ENCODE measurements around the gene PITX1.

- no peak for TF ChIP-seq FOXM1 (IDR thresholded peaks at IDR 0.05; ENCODE audit: borderline replicate concordance, low read depth)
- no peak for TF ChIP-seq TCF12 (IDR thresholded peaks at IDR 0.05; ENCODE audit: low read depth)
- no peak for TF ChIP-seq REST (IDR thresholded peaks at IDR 0.05; ENCODE audit: low read depth)
- TF ChIP-seq EP300 (IDR thresholded peaks at IDR 0.05; ENCODE audit: borderline replicate concordance) = no peak
- TF ChIP-seq RAD21 (IDR thresholded peaks at IDR 0.05; ENCODE audit: low read depth) = no peak
- TF ChIP-seq TAF1 (IDR thresholded peaks at IDR 0.05; ENCODE audit: low read depth) = no peak
- no peak for TF ChIP-seq CEBPB (IDR thresholded peaks at IDR 0.05)
- no peak for TF ChIP-seq YY1 (IDR thresholded peaks at IDR 0.05; ENCODE audit: low read depth)
Measured at GRCh38 chr5:135063511-135064234, 29.6 kb upstream of the PITX1 start.
